Measurements from ENCODE around the gene BLZF1.

GRCh38 chr1:169339773-169340172, 28.2 kb upstream of the BLZF1 start:
- no peak for TF ChIP-seq CTCF (IDR thresholded peaks at IDR 0.05; ENCODE audit: insufficient read depth, low read length, poor library complexity, severe bottlenecking)
- no peak for TF ChIP-seq EZH2phosphoT487 (conservative IDR thresholded peaks at IDR 0.05; ENCODE audit: low read length)
